Stimulated activated CD4-positive, alpha-beta T cell treated with anti-CD3 and anti-CD28 coated beads, Interleukin-15, amount 100 ng/mL, for 24 hours (primary cell): ENCODE measurements around the gene TANC1.

ENCODE experiments used
- DNase-seq: peaks from one replicate; pipeline ENCODE4 v3.0.0-alpha.2; 2020

The TANC1 gene

DNA sequence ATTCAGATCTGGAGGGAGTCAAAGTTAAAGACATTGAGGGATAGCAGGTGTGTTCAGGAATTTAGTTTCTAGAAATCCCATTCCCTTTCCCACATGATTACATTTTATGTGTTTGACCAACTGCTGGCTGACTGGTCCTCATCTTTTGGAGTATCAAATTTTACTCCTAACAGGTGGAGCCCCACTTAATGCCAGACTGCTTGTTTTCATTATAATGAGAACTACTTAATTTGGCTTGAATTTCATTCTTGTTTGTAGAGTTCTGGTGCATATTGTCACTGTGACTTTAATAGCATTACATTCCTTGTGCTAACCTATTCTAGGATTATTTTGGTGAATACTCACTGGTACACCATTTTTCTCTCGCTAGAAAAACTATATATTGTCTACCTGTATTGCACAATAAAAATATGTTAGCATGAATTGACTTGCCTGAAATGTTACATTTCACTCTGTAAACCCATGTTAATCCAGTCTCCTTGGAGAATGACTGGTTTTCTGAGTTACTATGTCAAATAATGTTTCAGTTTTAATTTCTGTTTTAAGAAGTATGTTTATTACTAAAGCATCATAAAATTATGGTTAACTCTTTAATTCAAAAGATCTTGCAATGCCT, 98.2 kb downstream of the TANC1 start:
- DNase-seq: no peak

GRCh38 chr2:159067971-159068370, 99.5 kb downstream of the TANC1 start:
- DNase-seq: no peak

DNA sequence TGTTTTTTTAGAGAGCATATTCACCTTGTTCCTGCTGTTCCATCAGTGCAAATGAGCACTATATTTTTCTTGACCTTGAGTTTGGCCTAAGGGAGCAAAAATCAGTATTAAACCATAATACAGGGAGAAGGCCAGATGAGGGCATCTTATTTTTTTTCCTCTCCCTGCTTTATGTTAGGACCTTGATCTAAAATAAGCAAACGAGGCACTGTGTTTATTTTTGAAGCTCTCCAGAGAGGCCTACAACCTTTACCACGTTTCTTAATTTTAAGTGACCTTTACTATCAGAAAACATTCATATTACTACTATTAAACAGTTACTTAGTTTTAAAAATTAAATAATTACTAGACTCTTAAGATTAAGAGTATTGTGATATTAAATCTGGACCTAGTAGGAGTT, 100.8 kb downstream of the TANC1 start:
- DNase-seq: no peak

- no peak for DNase-seq
These were observed 101.8 kb downstream of the TANC1 start for GRCh38 chr2:159070235-159070634.

DNA sequence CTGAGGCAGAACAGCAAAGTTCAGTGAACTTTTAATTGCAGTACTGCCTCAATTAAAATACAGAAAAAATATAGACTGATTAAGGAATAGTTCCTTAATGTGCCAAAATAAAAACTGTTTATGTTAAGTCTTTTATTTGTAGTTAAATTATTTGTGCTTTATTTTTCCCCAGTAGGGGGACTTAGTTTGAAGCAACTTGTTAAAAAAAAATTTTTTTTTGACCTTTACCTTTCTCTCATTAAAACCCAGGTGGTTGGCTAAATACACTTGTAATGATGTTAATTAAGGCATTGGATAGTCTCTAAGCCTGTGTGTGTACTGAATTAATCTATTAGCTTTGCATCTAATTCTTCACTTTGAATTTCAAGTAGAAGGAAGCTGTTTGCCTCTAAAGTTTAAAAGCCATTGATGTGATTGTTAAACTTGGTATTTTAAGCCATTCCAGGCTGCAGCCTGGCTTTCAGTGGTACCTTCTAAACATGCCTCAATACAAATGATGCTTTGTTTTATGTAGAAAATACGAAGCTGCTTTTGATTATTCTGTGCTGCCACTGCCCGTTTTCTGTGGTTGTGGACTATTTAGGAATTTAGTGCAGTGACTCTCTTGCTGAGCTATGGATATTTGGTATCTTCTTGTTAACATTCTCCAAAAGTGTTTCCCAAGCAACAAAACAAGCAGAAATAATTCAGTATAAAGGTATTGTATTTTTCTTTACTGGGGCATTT, 102.9 kb downstream of the TANC1 start:
- no peak for DNase-seq

- no peak for DNase-seq
These were observed 104.4 kb downstream of the TANC1 start for GRCh38 chr2:159072795-159073194.

DNA sequence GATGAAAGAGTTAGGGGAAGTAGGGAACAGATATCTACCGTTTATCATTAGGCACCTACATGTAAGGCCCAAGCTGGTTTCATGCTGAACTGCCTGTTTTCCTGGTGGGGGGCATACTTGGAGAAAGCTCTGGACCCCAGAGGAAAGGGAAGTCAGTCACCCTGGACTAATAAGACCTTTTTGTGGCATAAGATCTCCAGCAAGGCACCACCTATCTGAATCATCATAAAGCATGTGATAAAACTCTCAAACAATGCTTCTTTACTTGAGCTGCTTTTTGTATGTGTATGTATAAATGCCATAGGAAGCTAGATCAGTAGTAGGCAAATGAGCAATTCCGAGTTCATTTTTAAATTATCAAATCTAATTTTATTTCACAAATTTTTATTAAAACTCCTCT, 104.8 kb downstream of the TANC1 start:
- DNase-seq: no peak

DNA sequence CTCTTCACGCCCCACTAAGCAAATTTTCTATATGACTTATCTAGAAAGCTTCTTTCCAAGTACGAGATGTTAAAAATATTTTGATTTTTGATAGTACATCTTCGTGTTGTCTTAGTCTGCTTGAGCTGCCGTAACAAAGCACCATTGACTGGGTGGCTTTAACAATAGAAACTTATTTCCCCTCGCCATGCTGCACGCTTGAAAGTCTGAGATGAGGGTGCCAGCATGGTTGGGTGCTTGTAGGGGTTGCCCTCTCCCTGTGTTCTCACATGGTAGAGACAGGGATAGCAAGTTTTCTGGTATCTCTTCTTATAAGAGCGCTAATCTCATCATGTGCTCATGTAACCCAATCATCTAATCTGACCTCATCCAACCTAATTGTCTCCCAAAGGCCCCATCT, 106.2 kb downstream of the TANC1 start:
- DNase-seq: no peak

GRCh38 chr2:159075727-159076126, 107.3 kb downstream of the TANC1 start:
- no peak for DNase-seq

DNA sequence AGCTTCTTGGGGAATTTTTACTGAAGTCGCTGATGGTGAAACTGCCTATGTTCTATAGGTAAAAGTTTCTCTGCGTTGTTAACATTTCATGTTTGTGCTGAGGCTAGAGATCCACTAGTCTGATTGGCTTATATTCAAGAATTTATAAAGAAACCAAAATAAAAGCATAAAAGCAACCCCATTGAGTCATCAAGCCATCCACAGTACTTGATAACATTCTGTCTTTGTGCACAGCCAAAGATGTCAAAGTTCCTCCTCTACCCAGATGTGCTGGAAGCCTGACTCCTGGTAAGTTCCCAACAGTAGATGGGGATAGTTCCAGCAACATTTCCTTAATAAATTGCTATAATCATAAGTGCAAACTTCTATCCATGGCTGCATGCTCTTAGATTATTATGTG, 107.8 kb downstream of the TANC1 start:
- no peak for DNase-seq

GRCh38 chr2:159077869-159078268, 109.4 kb downstream of the TANC1 start:
- no peak for DNase-seq

- no peak for DNase-seq
These were observed 110.0 kb downstream of the TANC1 start for GRCh38 chr2:159078443-159078842.

DNA sequence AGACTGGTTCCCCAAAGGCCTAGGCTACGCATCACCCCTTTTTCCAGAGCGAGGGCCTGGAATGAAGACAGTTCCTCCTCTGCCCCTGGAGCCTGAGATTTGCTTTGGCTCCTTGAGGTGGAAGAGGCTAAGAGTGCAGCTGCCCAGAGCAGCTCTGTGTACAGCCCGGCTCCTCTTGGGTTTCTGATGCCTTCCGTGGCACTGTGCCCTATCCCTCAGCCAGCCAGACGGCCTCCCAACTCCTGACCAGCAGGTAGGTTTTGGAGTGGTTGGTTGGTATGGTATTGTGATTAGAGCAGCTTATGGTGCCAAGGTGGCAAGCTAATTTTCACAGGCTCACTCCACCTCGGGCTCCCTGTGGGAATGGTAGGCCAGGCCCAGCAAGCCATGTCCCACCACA, 112.2 kb downstream of the TANC1 start:
- no peak for DNase-seq

- no peak for DNase-seq
These were observed 113.7 kb downstream of the TANC1 start for GRCh38 chr2:159082119-159082518.

DNA sequence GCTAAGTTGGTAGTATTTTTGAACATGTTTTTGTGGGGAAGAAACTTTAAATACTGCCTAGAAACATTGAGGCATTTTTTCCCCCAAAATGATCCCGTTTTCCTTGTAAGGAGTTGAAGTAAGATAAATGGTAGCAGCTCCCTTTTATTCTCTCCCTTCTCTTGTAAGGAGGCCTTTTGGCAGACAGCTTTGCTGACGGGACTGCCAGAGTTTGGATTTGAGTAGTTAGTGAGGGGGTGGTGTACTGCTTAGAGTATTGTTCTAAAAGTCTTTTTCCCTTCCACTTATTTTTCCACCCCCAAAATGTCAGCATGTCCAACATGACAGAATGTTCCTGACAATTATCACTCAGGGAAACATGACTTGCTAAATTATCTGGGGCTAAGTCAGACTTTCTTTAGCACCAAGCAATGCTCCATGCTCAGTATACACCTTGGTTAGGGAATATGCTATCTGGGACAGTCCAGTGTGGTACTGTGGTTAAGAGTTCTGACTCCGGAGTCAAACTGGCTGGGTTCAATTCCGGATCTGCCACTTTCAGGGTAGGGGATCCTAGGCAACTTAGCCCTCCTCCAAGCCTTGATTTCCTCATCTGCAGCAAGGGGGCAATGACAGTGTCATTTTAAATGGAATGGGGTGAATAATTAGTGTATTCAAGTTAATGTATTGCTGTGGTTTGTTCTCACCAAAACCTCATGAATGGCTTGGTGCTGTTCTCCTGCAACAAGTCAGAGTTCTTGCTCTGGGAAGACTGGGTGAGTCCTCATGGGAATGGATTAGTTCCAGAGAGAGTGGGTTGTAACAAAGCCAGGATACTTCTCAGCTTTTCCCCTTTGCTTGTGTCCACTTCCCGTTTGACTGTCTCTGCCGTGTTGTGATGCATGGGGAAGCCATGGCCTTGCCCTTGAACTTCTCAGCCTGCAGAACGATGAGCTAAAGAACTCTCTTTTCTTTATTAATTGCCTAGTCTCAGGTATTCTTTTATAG, 116.2 kb downstream of the TANC1 start:
- no peak for DNase-seq

DNA sequence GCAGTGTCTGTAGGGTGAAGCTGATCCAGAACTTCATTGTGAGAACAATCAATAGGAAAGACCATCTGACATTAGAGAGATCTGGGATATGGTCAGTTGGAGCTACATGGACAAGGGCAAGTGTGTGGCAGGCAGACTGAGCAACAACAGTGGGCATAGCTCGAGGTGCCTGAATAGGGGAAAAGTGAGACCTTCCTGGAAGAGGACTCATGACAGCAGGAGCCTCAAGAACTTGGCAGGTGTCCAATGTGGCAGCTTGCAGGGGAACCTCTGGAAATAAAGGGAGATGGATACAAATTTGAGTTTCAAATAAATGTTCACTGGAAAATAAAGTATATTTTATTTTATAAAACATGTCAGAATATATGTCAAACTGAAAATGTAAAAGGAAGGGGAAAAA, 117.9 kb downstream of the TANC1 start:
- no peak for DNase-seq

- no peak for DNase-seq
These were observed 118.4 kb downstream of the TANC1 start for GRCh38 chr2:159086826-159087225.

DNA sequence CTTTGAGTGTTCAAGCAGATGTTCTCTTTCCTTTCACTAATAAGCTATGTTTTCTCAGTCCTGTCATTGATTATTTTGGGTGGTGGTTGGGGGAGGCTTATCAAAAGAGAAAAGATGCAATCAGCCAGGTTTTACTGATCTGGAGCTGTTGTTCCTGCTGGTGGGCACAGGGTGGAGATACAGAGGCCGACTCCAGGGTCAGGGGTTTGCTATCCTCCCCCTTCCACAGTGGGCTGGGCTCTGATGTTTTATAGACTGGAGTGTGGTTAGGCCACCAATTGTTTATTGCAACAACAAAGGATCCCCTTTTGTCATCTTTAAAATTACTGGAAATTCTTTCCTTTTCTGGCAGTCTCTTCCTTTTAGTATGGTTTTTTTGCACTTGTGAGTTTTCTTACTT, 120.5 kb downstream of the TANC1 start:
- DNase-seq: no peak

GRCh38 chr2:159089543-159089942, 121.1 kb downstream of the TANC1 start:
- DNase-seq: no peak

GRCh38 chr2:159090514-159091201, 122.2 kb downstream of the TANC1 start:
- DNase-seq: no peak

DNA sequence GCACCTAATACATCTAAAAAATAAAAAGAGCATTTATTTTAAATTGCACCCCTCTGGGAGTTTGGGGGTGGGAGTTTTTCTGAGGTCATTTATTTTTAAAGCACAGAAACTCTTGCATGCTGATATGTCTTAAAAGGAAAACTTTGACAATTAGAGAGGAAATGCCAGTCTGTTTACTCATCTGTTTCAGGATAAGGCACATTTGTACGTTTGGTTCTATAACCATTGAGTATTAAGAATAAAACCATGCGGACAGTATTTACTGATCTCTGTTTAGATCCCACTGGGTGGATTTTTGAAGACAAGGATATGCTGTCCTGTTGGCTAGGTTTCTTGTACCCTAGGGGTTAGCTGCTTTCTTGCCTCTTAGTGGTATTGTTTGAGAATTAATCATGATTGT, 122.9 kb downstream of the TANC1 start:
- DNase-seq: no peak

- DNase-seq: no peak
These were observed 123.5 kb downstream of the TANC1 start for GRCh38 chr2:159091976-159092375.

- no peak for DNase-seq
These were observed 125.1 kb downstream of the TANC1 start for GRCh38 chr2:159093497-159093896.
